Activated CD4-positive, alpha-beta T cell treated with anti-CD3 and anti-CD28 coated beads for 24 hours (primary cell): Measurements from ENCODE around the gene INCENP.

ENCODE experiments used
- DNase-seq, 2 donors: peaks; one replicate each; pipeline ENCODE4 v3.0.0-alpha.2; 2020; ENCODE audit warnings: low read depth in 2 of 2

The INCENP gene

GRCh38 chr11:62141111-62142042, 17.6 kb downstream of the INCENP start:
- DNase-seq = no peak

- DNase-seq = no peak
These were observed 18.2 kb downstream of the INCENP start for GRCh38 chr11:62142043-62142375.

- no peak for DNase-seq
These were observed 19.1 kb downstream of the INCENP start for GRCh38 chr11:62142921-62143320.

GRCh38 chr11:62143727-62144126, 19.9 kb downstream of the INCENP start:
- no peak for DNase-seq

DNA sequence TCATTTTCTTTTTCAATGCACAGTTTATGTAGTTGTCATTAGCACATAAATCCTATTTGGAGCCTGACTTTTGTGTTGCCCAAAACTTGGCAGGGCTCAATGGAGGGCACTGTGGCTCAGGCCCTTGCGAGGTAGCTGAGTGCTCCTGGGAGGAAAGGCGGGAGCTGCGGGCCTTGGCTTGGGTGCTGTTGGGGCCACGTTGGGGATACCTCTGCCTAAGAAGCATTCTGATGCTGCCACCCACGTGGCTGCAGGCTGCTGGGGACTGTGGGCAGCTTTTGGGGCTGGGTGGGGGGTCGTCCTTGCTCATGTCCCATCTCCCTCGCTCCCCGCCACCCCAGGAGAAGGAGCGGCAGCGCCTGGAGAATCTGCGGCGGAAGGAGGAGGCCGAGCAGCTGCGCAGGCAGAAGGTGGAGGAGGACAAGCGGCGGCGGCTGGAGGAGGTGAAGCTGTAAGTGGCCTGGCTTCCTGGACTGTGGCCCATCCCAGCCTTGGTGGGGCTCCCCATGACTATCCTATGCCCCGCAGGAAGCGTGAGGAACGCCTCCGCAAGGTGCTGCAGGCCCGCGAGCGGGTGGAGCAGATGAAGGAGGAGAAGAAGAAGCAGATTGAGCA, 20.9 kb downstream of the INCENP start:
- no peak for DNase-seq

- DNase-seq = no peak
These were observed 21.6 kb downstream of the INCENP start for GRCh38 chr11:62145261-62145871.

DNA sequence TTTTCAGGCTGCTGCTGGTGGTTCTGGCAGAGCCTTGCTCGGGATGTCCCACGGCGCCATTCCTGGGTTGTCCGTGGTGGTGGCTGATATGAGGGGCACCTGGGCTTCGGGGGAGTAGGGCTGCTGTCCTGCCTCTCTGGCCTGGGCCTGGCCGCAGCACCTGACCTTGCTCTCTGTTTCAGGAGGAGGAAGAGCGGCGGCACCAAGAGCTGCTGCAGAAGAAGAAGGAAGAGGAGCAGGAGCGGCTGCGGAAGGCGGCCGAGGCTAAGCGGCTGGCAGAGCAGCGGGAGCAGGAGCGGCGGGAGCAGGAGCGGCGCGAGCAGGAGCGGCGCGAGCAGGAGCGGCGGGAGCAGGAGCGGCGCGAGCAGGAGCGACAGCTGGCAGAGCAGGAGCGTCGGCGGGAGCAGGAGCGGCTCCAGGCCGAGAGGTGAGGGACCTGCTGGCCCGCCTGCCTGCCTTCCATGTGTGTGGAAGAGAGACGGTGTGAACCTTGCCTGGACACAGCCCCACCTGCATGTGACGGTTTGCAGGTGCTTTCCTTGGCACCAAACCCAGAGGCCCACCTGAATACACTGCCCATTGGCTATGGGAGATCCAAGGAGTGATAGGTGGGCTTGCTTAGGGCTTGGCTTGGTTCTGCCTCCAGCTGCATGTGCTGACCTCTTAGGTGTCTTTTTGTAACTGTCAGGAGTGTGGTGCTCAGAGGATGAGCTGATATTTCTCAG, 22.8 kb downstream of the INCENP start:
- no peak for DNase-seq

GRCh38 chr11:62147545-62147944, 23.7 kb downstream of the INCENP start:
- DNase-seq = no peak

GRCh38 chr11:62148271-62148980, 24.6 kb downstream of the INCENP start:
- no peak for DNase-seq

- DNase-seq = no peak
These were observed 26.4 kb downstream of the INCENP start for GRCh38 chr11:62149986-62150886.

GRCh38 chr11:62150887-62151736, 27.3 kb downstream of the INCENP start:
- DNase-seq = no peak

- no peak for DNase-seq
These were observed 27.9 kb downstream of the INCENP start for GRCh38 chr11:62151737-62152102.

GRCh38 chr11:62152245-62153086, 28.7 kb downstream of the INCENP start:
- no peak for DNase-seq

DNA sequence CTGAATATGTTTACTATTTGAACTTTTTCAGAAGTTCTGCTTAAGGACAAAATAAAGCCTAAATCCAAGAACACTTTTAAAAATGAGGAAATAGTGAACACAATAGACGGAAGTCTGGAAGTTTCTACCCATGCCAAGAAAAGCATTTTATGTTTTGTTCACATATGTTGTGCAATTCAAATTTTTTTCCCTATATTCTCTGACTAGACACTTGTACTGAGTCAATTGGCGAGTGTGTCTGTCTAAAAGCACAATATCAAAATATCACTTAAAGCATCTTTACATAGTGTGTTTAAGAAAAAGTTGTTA, 29.2 kb downstream of the INCENP start:
- DNase-seq = no peak

DNA sequence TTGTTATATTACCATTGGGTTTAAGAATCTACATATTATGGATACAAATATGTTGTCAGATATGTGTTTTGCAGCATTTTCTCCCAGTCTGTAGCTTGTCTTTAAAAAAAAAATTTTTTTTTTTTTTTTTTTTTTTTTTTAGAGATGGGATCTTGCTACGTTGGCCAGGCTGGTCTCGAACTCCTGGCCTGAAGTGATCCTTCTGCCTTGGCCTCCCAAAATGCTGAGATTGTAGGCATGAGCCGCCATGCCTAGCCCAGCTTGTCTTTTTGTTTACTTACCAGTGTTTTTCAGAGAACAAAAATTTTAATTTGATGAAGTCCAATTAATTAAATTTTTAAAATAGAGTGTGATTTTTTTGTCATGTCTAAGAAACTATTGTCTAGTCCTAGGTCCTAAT, 29.8 kb downstream of the INCENP start:
- DNase-seq = no peak

DNA sequence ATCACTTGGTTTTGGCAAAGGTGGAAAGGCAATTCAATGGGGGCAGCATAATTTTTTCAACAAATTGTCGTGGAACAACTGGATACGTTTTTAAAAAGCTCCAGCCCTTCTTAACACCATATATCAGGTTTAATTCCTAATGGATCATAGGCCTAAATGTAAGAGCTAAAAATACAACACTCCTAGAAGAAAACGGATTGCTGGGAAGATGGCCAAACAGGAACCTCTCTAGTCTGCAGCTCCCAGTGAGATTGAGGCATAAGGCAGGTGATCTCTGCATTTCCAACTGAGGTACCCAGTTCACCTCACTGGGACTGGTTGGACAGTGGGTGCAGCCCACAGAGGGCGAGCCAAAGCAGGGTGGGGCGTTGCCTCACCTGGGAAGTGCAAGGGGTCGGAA, 33.8 kb downstream of the INCENP start:
- no peak for DNase-seq

GRCh38 chr11:62166371-62166770, 42.6 kb downstream of the INCENP start:
- no peak for DNase-seq

DNA sequence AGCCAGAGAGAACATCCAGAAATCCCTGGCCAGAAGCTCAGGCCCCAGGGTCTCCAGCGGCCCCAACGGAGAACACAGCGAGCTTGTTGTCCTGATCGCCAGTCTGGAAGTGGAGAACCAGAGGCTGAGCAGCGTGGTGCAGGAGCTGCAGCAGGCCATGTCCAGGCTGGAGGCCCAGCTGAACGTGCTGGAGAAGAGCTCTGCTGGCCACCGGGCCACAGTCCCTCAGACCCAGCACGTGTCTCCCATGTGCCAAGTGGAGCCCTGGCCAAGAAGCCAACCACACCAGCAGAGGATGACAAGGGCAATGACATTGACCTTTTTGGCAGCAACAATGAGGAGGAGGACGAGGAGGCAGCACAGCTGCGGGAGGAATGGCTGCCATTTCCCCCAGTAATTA, 45.6 kb downstream of the INCENP start:
- DNase-seq = no peak

DNA sequence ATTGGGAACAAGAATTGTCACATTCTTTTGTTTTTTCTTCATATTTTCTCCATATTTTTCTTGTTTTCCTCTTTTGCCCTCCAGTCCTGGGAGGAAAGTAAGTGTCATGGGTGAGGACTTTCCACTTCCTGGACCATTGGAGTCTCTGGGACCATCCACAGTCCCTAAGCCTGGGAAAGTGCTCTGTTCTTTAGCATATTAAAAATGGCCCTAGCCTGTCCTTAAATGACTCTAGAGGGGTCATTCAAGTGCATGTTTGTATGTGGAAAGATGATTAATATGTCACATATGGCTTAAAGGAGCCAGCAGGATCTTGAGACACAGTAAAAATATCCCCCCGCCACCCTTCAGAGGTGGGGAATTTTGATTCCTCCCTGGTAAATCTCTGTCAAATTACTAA, 46.1 kb downstream of the INCENP start:
- DNase-seq = no peak
